DND-41 (cell line): Measurements from ENCODE around the gene LAMA2.

Experiments used
- EZH2 ChIP-seq: IDR thresholded peaks from 3 replicates; pipeline ENCODE4 v1.6.1; 2012; ENCODE audit warnings: borderline replicate concordance, low read depth, mild to moderate bottlenecking, moderate library complexity, low read length, inconsistent platforms; ENCODE audit not compliant: severe bottlenecking
- TF ChIP-seq, protein P1 (sequence below): IDR thresholded peaks from 2 replicates; pipeline ENCODE4 v1.5.1; 2012; ENCODE audit warnings: borderline replicate concordance, low read length, moderate library complexity, mild to moderate bottlenecking; ENCODE audit not compliant: poor library complexity, severe bottlenecking; ENCODE audit errors: extremely low read depth

GRCh38 chr6:128883906-128884305, 968 bp downstream of the LAMA2 start:
- TF ChIP-seq, protein P1, sequence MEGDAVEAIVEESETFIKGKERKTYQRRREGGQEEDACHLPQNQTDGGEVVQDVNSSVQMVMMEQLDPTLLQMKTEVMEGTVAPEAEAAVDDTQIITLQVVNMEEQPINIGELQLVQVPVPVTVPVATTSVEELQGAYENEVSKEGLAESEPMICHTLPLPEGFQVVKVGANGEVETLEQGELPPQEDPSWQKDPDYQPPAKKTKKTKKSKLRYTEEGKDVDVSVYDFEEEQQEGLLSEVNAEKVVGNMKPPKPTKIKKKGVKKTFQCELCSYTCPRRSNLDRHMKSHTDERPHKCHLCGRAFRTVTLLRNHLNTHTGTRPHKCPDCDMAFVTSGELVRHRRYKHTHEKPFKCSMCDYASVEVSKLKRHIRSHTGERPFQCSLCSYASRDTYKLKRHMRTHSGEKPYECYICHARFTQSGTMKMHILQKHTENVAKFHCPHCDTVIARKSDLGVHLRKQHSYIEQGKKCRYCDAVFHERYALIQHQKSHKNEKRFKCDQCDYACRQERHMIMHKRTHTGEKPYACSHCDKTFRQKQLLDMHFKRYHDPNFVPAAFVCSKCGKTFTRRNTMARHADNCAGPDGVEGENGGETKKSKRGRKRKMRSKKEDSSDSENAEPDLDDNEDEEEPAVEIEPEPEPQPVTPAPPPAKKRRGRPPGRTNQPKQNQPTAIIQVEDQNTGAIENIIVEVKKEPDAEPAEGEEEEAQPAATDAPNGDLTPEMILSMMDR: no peak
- TF ChIP-seq EZH2: no peak
